ENCODE data around the gene FOLR2. TPM values are rescaled to one million over a fixed set of nuclear protein-coding genes. Genes with fewer than 3 reads are reported as not detected.

Gene FOLR2
- total RNA-seq, 1 experiment from 2014 or later = not detected

GRCh38 chr11:72229925-72230763 is 13.6 kb downstream of the FOLR2 start:
- no peak for DNase-seq (ENCODE audit: low spot score)

GRCh38 chr11:72230764-72231365 is 14.3 kb downstream of the FOLR2 start:
- DNase-seq (ENCODE audit: low spot score) = no peak

DNA sequence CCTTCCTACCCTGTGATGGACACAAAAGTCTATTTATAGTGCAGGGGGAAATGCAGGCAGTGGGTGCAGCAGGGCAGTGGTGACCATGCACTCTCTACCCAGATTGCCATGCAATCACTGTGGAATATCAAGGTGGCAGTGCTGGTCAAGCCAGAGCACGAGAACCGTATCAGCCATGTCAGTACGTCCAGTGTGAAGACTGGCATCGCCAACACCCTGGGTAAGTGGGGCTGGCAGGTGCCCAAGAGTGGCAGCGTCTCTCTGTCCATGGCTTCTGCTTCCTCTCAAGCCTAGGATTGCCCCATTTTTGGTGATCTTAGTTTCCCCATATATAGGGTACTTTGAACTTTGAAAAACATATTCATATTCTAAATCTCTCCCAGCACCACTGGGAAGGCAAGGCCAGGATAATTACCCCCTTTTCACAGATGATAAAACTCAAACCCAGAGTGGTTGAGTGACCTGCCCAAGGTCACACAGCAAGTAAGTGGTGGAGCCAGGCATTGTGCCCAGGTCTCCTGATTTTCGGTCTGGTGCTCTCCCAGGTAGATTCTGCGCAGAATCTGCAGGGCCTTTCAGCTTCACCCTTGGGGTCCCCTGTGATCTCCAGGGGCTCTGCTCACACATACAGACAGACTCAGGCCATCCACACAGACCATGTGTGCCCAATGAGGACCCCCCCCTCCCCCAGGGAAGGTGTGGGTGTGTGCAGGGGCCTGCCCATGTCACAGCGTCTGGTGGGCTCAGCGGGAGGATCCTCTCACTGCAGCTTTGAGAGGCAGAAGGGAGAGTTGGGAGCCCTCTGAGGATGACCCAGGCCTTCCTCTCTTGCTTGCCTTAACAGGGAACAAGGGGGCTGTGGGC is 15.0 kb downstream of the FOLR2 start:
- DNase-seq (ENCODE audit: low spot score) = no peak

DNA sequence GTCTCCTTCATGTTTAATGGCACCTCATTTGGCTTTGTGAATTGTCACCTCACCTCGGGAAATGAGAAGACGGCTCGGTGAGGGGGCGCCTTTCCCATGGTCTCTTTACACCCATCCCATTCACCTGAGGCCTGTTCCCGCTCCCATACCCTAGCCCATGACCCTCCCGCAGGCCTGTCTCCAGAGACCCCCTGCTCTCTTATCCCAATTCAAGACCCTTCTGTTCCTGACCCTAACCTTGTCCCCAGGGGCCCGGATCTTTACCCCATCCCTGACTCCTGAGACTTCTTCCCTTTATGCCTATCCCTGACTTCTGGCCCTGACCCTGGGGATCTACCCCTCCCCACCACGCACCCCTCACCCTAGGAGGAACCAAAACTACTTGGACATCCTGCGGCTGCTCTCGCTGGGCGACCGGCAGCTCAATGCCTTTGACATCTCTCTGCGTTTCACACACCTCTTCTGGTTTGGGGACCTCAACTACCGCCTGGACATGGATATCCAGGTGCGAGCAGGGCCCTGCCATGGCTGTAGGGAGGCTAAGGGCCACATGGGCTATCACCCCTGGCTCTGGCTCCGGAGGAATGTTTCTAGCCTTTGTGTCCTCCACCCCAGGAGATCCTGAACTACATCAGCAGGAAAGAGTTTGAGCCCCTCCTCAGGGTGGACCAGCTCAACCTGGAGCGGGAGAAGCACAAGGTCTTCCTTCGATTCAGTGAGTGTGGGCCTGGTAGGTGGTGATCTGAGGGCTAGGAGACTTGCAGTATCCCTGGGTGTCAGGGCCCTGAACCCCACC is 15.9 kb downstream of the FOLR2 start:
- no peak for DNase-seq (ENCODE audit: low spot score)

DNA sequence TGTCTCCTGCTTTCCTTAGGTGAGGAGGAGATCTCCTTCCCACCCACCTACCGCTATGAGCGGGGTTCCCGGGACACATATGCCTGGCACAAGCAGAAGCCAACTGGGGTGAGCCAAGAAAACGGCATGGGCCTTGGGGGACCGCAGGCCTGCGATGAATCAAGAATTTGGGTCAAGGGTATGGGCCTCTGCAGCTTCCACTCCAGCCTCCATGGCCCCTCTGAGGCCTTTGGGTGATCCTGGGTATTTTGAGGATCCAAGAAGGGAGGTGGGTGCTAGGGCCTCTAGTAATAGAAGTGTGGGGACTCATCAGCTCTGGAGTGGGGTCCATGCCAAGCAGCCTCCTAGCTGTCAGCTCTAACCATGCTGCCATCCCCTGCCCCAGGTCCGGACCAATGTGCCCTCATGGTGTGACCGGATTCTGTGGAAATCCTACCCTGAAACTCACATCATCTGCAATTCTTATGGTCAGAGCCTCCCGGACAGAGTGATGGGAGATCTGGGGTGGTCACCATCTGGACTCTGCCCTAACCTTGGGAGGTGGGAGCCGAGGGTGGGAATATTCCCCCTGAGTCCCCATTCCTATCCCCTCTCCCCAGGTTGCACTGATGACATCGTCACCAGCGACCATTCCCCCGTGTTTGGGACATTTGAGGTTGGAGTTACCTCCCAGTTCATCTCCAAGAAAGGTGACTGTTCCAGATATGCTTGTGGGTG is 16.6 kb downstream of the FOLR2 start:
- no peak for DNase-seq (ENCODE audit: low spot score)

- DNase-seq (ENCODE audit: low spot score) = no peak
Observed at GRCh38 chr11:72233773-72234513, 17.3 kb downstream of the FOLR2 start.

- DNase-seq (ENCODE audit: low spot score) = no peak
Observed at GRCh38 chr11:72234514-72234830, 17.9 kb downstream of the FOLR2 start.

GRCh38 chr11:72234920-72235319 is 18.3 kb downstream of the FOLR2 start:
- no peak for DNase-seq (ENCODE audit: low spot score)

GRCh38 chr11:72235351-72236057 is 18.9 kb downstream of the FOLR2 start:
- no peak for DNase-seq (ENCODE audit: low spot score)

DNA sequence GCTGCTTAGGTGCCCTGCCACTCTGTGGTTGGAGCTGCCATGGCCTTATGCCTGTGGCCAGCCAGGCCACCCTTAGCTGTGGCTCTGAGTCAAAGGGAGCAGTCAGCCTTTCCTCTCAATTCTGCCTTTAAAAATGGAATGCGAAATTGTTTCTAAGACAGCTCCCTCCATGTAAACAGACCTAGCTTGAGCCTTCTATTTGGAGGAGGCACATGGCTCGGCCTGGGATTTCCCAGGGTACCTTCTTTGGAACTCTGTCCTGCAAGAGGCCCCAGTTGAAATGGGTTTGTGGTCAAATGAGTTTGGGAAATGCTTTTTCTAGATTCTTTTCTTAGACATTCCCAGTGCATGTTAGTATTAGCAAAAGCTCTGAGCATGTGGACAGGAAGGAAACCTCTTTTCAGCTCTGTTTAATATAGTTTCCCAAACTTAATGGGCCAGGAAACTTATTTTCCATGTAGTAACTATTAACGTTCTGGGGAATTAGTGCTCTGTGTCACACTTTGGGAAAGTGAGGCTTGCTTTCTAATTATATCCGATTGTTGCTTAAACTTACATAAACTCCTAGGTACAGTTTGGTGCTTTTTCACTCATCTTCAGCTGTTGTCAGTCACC is 19.6 kb downstream of the FOLR2 start:
- DNase-seq (ENCODE audit: low spot score) = no peak

DNA sequence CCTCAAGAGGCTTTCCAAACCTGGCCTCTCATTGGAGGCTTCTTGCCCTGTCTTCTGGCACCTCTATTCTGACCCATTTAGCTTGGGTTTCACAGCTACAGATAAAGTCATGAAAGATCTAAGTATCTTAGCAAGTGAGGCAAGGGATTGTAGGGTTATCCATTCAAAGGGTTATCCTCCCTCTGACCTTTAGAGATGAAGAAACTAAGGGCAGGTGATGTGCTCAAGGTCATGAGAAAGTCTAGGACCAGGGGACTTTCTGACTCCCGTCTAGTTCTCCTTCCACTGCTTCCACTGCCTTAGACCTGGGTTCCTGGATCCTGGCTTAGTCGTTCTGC is 20.1 kb downstream of the FOLR2 start:
- DNase-seq (ENCODE audit: low spot score) = no peak

- no peak for DNase-seq (ENCODE audit: low spot score)
Observed at GRCh38 chr11:72237112-72237931, 20.7 kb downstream of the FOLR2 start.

DNA sequence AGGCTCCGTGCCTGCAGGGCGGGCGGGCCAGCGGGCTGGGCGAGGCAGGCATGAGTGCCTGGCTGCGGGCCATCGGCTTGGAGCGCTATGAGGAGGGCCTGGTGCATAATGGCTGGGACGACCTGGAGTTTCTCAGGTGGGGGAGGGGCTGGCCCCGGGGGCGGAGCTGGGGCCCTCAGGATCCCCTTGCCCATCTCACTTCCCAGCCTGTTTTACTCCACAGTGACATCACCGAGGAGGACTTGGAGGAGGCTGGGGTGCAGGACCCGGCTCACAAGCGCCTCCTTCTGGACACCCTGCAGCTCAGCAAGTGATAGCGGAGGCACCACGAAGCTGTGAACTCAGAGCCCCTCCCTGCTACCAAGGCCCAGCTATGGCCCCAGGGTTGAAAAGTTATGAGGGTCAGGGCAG is 21.5 kb downstream of the FOLR2 start:
- DNase-seq (ENCODE audit: low spot score) = peak; percentile 73

DNA sequence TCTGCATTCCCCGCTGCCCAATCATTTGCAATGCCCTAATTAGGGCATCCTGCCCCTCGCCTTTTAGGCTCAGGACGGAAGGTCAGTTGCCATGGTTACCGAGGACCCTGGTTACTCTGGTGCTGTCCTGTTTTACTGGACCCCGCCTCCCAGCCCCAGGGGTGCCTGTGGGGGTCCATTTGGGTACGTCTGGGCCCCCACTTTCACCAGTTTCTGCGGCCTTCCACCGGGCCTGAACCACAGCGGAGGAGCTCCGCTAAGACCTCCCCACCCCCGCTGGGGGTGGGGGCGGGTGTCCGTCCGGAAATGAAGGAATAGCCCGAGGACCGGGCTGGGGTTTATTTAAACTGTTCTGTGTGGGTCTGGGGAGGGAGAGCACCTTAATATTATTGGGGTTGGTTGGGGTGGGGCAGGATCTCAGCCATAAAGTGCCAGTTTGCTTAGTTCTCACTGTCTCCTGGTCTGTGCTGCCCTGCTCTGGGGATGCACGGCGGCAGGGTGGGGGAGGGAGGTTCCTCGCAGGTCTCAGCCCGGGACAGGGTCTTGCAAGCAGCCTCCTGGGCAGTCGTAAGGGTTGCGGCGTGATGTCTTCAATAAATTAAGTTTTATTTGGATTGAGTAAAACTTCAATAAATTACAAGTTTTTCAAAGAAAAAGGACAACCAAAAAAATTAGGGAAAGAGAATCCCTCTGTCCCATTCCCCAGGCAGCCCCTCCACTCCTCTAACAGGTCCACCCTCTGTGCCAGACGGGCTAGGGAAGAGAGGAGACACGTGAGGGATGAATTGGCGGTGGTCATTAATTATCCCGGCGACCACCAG is 22.1 kb downstream of the FOLR2 start:
- no peak for DNase-seq (ENCODE audit: low spot score)

DNA sequence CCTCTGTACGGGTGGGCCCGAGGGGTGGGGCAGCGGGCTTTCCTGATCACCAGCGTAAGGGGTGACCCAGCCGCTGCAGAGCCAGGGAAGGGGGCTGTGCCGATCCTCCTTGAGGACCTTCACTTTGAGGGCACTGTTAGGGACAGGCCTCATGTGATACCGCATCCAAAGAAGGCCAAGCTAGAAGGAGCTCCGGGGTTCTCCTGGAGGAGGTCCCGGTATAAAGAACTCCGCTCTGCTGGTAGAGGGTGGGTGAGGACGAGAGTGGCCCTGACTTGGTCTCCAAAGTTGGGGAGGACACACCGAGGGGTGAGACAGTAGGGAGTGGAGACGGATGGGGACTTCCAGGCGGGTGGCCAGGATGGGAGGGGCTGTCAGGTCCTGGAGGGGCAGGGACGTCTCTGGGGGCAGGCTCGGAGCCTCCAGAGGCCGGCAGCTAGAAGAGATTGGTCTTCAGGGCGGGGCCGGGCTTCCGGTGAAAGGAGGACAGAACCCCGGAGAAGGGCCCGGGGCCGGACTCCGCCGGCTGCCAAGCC is 22.8 kb downstream of the FOLR2 start:
- peak; percentile 23 for DNase-seq (ENCODE audit: low spot score)

- peak; percentile 17 for DNase-seq (ENCODE audit: low spot score)
Observed at GRCh38 chr11:72239849-72240460, 23.4 kb downstream of the FOLR2 start.

Data from HT-29 (cell line).